HEK293T (cell line): ENCODE data around the gene FAM170B.

Experiments used
- CTCF ChIA-PET: fragments of 350-600 bp; formaldehyde crosslinking; extraction: SDS; loops from one replicate; lab custom pipeline; 2021; ENCODE audit warnings: antibody characterized with exemption, inconsistent platforms; lab: Yijun Ruan, JAX
- POLR2A ChIA-PET: fragments of 350-600 bp; formaldehyde crosslinking; extraction: SDS; loops from one replicate; lab custom pipeline; 2020; ENCODE audit warnings: antibody characterized with exemption, inconsistent platforms; lab: Yijun Ruan, JAX
- DNase-seq: peaks from one replicate; pipeline ENCODE4 v3.0.0; 2012; ENCODE audit warnings: mixed read lengths; ENCODE audit errors: extremely low spot score
- ARNT ChIP-seq: fragments of 450-650 bp; IDR thresholded peaks from 2 replicates; pipeline ENCODE4 v1.6.1; 2017; ENCODE audit warnings: mild to moderate bottlenecking
- BHLHE40 ChIP-seq: fragments of 450-650 bp; IDR thresholded peaks from 2 replicates; pipeline ENCODE4 v1.6.1; 2016; ENCODE audit warnings: mild to moderate bottlenecking, moderate library complexity, borderline replicate concordance
- CTBP1 ChIP-seq: fragments of 450-650 bp; IDR thresholded peaks from 2 replicates; pipeline ENCODE4 v1.6.1; 2016; ENCODE audit warnings: borderline replicate concordance
- ELF4 ChIP-seq: fragments of 450-650 bp; IDR thresholded peaks from 2 replicates; pipeline ENCODE4 v1.6.1; 2017; ENCODE audit warnings: antibody characterized with exemption
- FOXA1 ChIP-seq: fragments of 450-650 bp; IDR thresholded peaks from 2 replicates; pipeline ENCODE4 v1.6.1; 2016; ENCODE audit warnings: mild to moderate bottlenecking
- FOXK2 ChIP-seq: fragments of 450-650 bp; IDR thresholded peaks from 2 replicates; pipeline ENCODE4 v1.6.1; 2016; ENCODE audit warnings: mild to moderate bottlenecking
- FOXM1 ChIP-seq: fragments of 450-650 bp; IDR thresholded peaks from 2 replicates; pipeline ENCODE4 v1.6.1; 2017; ENCODE audit warnings: mild to moderate bottlenecking, borderline replicate concordance
- HDGF ChIP-seq: fragments of 450-650 bp; IDR thresholded peaks from 2 replicates; pipeline ENCODE4 v1.6.1; 2017; ENCODE audit warnings: antibody characterized with exemption, borderline replicate concordance
- L3MBTL2 ChIP-seq: fragments of 450-650 bp; conservative IDR thresholded peaks from 2 replicates; pipeline ENCODE4 v1.6.1; 2016; ENCODE audit warnings: mild to moderate bottlenecking
- LEF1 ChIP-seq: fragments of 450-650 bp; IDR thresholded peaks from 2 replicates; pipeline ENCODE4 v1.6.1; 2017; ENCODE audit warnings: mild to moderate bottlenecking, borderline replicate concordance
- NFRKB ChIP-seq: fragments of 450-650 bp; IDR thresholded peaks from 2 replicates; pipeline ENCODE4 v1.6.1; 2016; ENCODE audit warnings: mild to moderate bottlenecking, moderate library complexity
- PKNOX1 ChIP-seq: fragments of 450-650 bp; IDR thresholded peaks from 2 replicates; pipeline ENCODE4 v1.6.1; 2016
- SP1 ChIP-seq: fragments of 450-650 bp; IDR thresholded peaks from 2 replicates; pipeline ENCODE4 v1.6.1; 2017
- SUZ12 ChIP-seq: fragments of 450-650 bp; IDR thresholded peaks from 2 replicates; pipeline ENCODE4 v1.6.1; 2016; ENCODE audit warnings: mild to moderate bottlenecking
- TARDBP ChIP-seq: fragments of 450-650 bp; IDR thresholded peaks from 2 replicates; pipeline ENCODE4 v1.6.1; 2016
- ZNF384 ChIP-seq: fragments of 450-650 bp; IDR thresholded peaks from 2 replicates; pipeline ENCODE4 v1.6.1; 2016

FAM170B gene

GRCh38 chr10:49116509-49117375 is 17.1 kb downstream of the FAM170B start:
- DNase-seq, result no peak
- ChIA-PET CTCF (no interaction called here), POLR2A (no interaction called here)
- TF ChIP-seq LEF1 (no peak), TARDBP (no peak), ELF4 (no peak), CTBP1 (no peak), SUZ12 (no peak), L3MBTL2 (no peak), BHLHE40 (no peak), FOXA1 (no peak), ARNT (no peak), FOXK2 (no peak), NFRKB (no peak), PKNOX1 (no peak), FOXM1 (no peak), ZNF384 (no peak), SP1 (no peak), HDGF (no peak)

DNA sequence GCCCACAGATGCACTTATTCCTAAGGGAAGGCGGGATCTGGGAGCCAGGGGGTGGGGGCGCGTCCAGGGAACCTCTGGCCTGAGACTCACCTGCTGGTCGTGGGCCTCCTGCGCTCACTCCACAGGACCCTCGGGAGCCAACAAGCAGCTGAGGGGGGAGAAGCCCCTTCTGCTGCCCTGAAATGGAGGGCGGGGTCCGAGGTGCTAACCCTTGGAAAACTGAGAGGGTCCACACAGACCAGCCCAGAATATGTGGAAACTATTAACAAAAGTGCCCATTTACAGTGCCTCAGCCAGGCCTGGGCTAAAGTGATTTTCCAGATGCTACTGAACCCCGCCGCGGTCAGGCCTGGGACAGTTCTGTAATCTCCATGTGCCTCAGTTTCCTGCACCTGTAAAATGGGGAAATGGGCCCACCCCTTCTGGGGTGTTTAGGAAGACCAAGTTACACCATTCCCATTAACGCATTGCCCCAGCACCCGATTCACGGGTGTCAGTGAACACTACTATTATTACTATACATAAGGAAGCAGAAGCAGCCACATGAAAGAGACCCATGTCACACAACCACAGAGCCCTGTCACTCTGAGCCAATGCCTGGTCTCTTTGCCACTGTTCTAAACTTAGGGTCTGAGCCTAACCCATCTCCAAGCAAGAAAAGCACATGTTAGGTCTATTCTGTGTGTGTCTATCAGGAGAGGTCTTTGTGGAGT is 17.9 kb downstream of the FAM170B start:
- CTCF ChIA-PET, result no interaction called here
- TF ChIP-seq ARNT, result no peak
- TF ChIP-seq PKNOX1, result no peak
- no peak for TF ChIP-seq HDGF
- no peak for TF ChIP-seq TARDBP
- no peak for TF ChIP-seq BHLHE40
- no peak for TF ChIP-seq L3MBTL2
- TF ChIP-seq CTBP1, result no peak
- TF ChIP-seq FOXA1, result no peak
- no peak for TF ChIP-seq SUZ12
- no peak for TF ChIP-seq LEF1
- no peak for TF ChIP-seq SP1
- TF ChIP-seq ELF4, result no peak
- no peak for TF ChIP-seq FOXK2
- no peak for TF ChIP-seq ZNF384
- no peak for TF ChIP-seq NFRKB
- no peak for DNase-seq
- POLR2A ChIA-PET, result no interaction called here

DNA sequence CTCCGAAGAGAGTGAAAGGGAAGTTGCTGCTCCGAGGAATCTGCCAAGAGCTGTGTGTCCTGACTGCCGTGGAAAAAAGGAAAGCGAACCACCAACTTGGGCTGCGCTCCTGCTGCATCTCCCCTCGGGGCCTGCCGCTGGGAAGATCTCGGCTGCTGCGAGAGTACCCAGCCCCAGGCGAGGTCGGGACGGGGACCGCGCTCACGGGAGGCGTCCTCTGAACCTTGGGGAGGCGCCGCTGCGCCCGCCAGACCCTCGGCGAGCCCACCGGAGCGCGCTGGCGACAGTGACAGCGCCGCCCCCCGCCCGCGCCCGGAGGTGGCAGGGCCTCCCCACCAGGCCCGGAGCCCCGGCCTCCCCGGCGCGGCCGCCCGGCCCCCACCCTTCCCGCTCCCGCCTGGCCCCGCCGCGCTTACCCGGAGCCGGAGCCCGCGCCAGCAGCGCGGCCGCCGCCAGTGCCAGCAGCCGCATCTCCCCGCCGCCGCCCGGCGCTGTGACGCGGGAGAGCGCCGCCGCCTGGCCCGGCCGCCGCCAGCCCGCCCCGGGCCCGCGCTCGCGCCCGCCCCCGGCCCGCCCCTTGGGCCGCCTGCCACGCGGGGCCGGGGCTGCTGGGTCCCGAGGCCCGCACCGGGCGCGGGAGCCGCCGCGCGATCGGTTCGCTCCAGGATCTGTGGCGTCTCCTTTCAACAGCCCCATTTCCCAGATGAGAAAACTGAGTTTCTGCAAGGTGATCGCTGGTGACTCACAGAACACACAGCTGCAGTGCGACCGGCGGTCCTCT is 18.6 kb downstream of the FAM170B start, which contains the start of gene VSTM4:
VSTM4 (minus strand) TSS at position 508 of the 781 bp plus-strand sequence; CDS start at position 471, 37 bp downstream.
- CTCF ChIA-PET, result no interaction called here
- no peak for TF ChIP-seq SUZ12
- POLR2A ChIA-PET, result no interaction called here
- DNase-seq, result peak; percentile 64

DNA sequence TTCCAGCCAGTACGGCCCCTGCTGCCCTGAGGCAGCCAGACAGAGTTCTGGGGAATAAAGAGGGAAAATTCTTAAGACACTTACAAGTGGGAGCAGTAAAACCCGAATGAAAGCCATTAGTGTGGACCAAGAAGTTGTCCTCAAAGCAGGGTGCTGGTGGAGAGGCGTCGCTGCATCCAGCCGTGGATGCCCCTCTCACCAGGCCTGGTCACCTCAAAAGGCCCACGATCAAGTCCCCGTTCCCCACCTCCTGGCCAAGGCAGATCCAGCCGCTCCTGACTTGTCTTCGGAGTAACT is 19.2 kb downstream of the FAM170B start:
- ChIA-PET CTCF (no interaction called here), POLR2A (no interaction called here)
- DNase-seq, result no peak
- no peak for TF ChIP-seq SP1
- no peak for TF ChIP-seq ZNF384
- TF ChIP-seq HDGF, result no peak
- no peak for TF ChIP-seq BHLHE40
- TF ChIP-seq FOXA1, result no peak
- TF ChIP-seq CTBP1, result no peak
- TF ChIP-seq SUZ12, result no peak
- TF ChIP-seq ELF4, result no peak
- TF ChIP-seq NFRKB, result no peak
- no peak for TF ChIP-seq FOXM1

DNA sequence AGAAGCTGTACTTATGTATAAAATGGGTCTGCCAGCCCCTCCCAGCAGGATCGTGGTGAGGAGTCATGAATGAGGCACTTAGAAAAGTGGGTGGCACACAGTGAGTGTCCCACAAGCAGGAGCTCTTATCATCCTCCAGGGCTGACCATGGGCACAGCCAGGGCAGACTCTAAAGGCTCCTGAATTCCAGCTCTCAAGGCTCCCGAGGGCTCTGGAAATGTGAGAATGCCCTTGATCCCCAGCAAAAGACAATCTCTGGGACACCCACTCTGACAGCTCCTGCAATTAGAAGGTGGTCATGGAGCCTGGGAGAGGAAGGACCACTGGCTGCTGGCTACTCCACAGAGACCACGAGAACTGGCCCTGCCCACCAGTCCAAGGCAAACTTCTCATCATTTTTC is 20.1 kb downstream of the FAM170B start:
- ChIA-PET CTCF (interaction anchor here (0.6 kb wide), 1 partner anchor 178 kb away, joined by 3 read pairs; no protein-coding TSS in a partner anchor), POLR2A (no interaction called here)
- no peak for TF ChIP-seq ELF4
- TF ChIP-seq SUZ12, result no peak
- no peak for TF ChIP-seq SP1
- TF ChIP-seq ARNT, result no peak
- TF ChIP-seq FOXM1, result no peak
- no peak for TF ChIP-seq FOXK2
- TF ChIP-seq L3MBTL2, result no peak
- no peak for TF ChIP-seq NFRKB
- TF ChIP-seq PKNOX1, result no peak
- no peak for TF ChIP-seq HDGF
- no peak for TF ChIP-seq TARDBP
- no peak for TF ChIP-seq FOXA1
- no peak for DNase-seq
